ENCODE data around the gene LRRC3.
"Not testable (repeated sequence)": the region's sequence is repeated elsewhere in the genome, so short reads cannot be mapped to it uniquely, and the experiment has no call there.

LRRC3 gene

GRCh38 chr21:44498280-44499210 lies 43.2 kb downstream of the LRRC3 start:
- DNase-seq (ENCODE audit: low spot score), result no peak

GRCh38 chr21:44499211-44499560 lies 43.9 kb downstream of the LRRC3 start:
- DNase-seq (ENCODE audit: low spot score), result no peak

GRCh38 chr21:44499631-44500030 lies 44.3 kb downstream of the LRRC3 start:
- no peak for DNase-seq (ENCODE audit: low spot score)

- no peak for DNase-seq (ENCODE audit: low spot score)
Observed at GRCh38 chr21:44500111-44500510, 44.8 kb downstream of the LRRC3 start.

GRCh38 chr21:44502171-44502958 lies 47.1 kb downstream of the LRRC3 start:
- no peak for DNase-seq (ENCODE audit: low spot score)

- DNase-seq (ENCODE audit: low spot score), result not testable (repeated sequence)
Observed at GRCh38 chr21:44503006-44503889, 47.9 kb downstream of the LRRC3 start.

GRCh38 chr21:44503901-44504399 lies 48.6 kb downstream of the LRRC3 start:
- no peak for DNase-seq (ENCODE audit: low spot score)

GRCh38 chr21:44505673-44506278 lies 50.5 kb downstream of the LRRC3 start:
- peak; percentile 24 for DNase-seq (ENCODE audit: low spot score)

GRCh38 chr21:44506279-44507255 lies 51.3 kb downstream of the LRRC3 start:
- no peak for DNase-seq (ENCODE audit: low spot score)

GRCh38 chr21:44507673-44508425 lies 52.5 kb downstream of the LRRC3 start:
- DNase-seq (ENCODE audit: low spot score), result no peak

GRCh38 chr21:44508426-44508710 lies 53.1 kb downstream of the LRRC3 start:
- no peak for DNase-seq (ENCODE audit: low spot score)

- no peak for DNase-seq (ENCODE audit: low spot score)
Observed at GRCh38 chr21:44508711-44509445, 53.6 kb downstream of the LRRC3 start.

GRCh38 chr21:44509539-44509938 lies 54.2 kb downstream of the LRRC3 start:
- DNase-seq (ENCODE audit: low spot score), result no peak

GRCh38 chr21:44510109-44510507 lies 54.8 kb downstream of the LRRC3 start:
- no peak for DNase-seq (ENCODE audit: low spot score)

GRCh38 chr21:44510508-44511218 lies 55.4 kb downstream of the LRRC3 start:
- peak; percentile 22 for DNase-seq (ENCODE audit: low spot score)

- no peak for DNase-seq (ENCODE audit: low spot score)
Observed at GRCh38 chr21:44511219-44511937, 56.1 kb downstream of the LRRC3 start.
